HG03378 (cell line): ENCODE measurements around the gene CDK14.

Experiments
- ATAC-seq: cut with Tn5 transposase; IDR thresholded peaks from one replicate; pipeline ENCODE4 v1.9.1; 2021; ENCODE audit warnings: mild to moderate bottlenecking, moderate library complexity; ENCODE audit not compliant: unreplicated experiment

CDK14 gene

GRCh38 chr7:91080351-91080750, 484.2 kb downstream of the CDK14 start:
- ATAC-seq, result no peak

GRCh38 chr7:91082038-91082437, 485.9 kb downstream of the CDK14 start:
- ATAC-seq, result no peak

GRCh38 chr7:91082852-91083495, 486.9 kb downstream of the CDK14 start:
- ATAC-seq, result no peak

GRCh38 chr7:91083855-91084644, 487.9 kb downstream of the CDK14 start:
- ATAC-seq, result no peak

- no peak for ATAC-seq
Measured at GRCh38 chr7:91085175-91085574, 489.1 kb downstream of the CDK14 start.

GRCh38 chr7:91086200-91086599, 490.1 kb downstream of the CDK14 start:
- no peak for ATAC-seq

- no peak for ATAC-seq
Measured at GRCh38 chr7:91088156-91088555, 492.0 kb downstream of the CDK14 start.

GRCh38 chr7:91088691-91089090, 492.6 kb downstream of the CDK14 start:
- ATAC-seq, result no peak

- peak; percentile 75 for ATAC-seq
Measured at GRCh38 chr7:91089382-91089963, 493.4 kb downstream of the CDK14 start.

- no peak for ATAC-seq
Measured at GRCh38 chr7:91090684-91091083, 494.6 kb downstream of the CDK14 start.

GRCh38 chr7:91091631-91092030, 495.5 kb downstream of the CDK14 start:
- no peak for ATAC-seq

GRCh38 chr7:91093181-91093580, 497.1 kb downstream of the CDK14 start:
- no peak for ATAC-seq

GRCh38 chr7:91098566-91098965, 502.4 kb downstream of the CDK14 start:
- no peak for ATAC-seq

- ATAC-seq, result no peak
Measured at GRCh38 chr7:91103363-91103762, 507.2 kb downstream of the CDK14 start.

- no peak for ATAC-seq
Measured at GRCh38 chr7:91107460-91107859, 511.3 kb downstream of the CDK14 start.

- ATAC-seq, result no peak
Measured at GRCh38 chr7:91109200-91109599, 513.1 kb downstream of the CDK14 start.

GRCh38 chr7:91112902-91113341, 516.8 kb downstream of the CDK14 start:
- ATAC-seq, result no peak

- ATAC-seq, result no peak
Measured at GRCh38 chr7:91114232-91114631, 518.1 kb downstream of the CDK14 start.

- ATAC-seq, result no peak
Measured at GRCh38 chr7:91126762-91127161, 530.6 kb downstream of the CDK14 start.

- ATAC-seq, result no peak
Measured at GRCh38 chr7:91127325-91127724, 531.2 kb downstream of the CDK14 start.

GRCh38 chr7:91127959-91128358, 531.8 kb downstream of the CDK14 start:
- ATAC-seq, result no peak
